Esophagus muscularis mucosa (tissue), 4 donors: Measurements from ENCODE around the gene CYP19A1. TPM values are rescaled to one million over a fixed set of nuclear protein-coding genes. Genes with fewer than 3 reads are reported as not detected.

ENCODE experiments used
- DNase-seq: peaks from one replicate; pipeline ENCODE4 v3.0.0-alpha.2; 2017; ENCODE audit errors: extremely low spot score
- H3K27ac ChIP-seq, 4 donors: fragments of 200-600 bp; sonication (generic); replicated peaks in 1 of 4; 1 replicate in 3 of 4; 2 replicates in 1 of 4; pipeline ENCODE4 v1.5.1; 2016 to 2019; ENCODE audit warnings: mild to moderate bottlenecking in 1 of 4
- H3K27me3 ChIP-seq, 4 donors: fragments of 200-600 bp; sonication (generic); one replicate each; pipeline versions ENCODE4 v1.5.1 to v1.6.0; 2016 to 2019
- H3K36me3 ChIP-seq, 4 donors: fragments of 200-600 bp; sonication (generic); one replicate each; pipeline ENCODE4 v1.5.1; 2016 to 2019
- H3K4me1 ChIP-seq, 4 donors: fragments of 200-600 bp; sonication (generic); one replicate each; pipeline ENCODE4 v1.5.1; 2016 to 2019
- H3K4me3 ChIP-seq, 4 donors: fragments of 200-600 bp; sonication (generic); 1 replicate in 2 of 4; 2 replicates in 2 of 4; pipeline ENCODE4 v1.5.1; 2016 to 2019; ENCODE audit warnings: mild to moderate bottlenecking in 4 of 4, moderate library complexity in 1 of 4
- H3K9me3 ChIP-seq, 4 donors: fragments of 200-600 bp; sonication (generic); 1 replicate in 3 of 4; 2 replicates in 1 of 4; pipeline ENCODE4 v1.5.1; 2016 to 2019
- CTCF ChIP-seq, 3 experiments: fragments of 200-600 bp in 2 of 3; fragments of 450-650 bp in 1 of 3; sonication (generic) in 2 of 3; IDR thresholded peaks; one replicate each; pipeline ENCODE4 v1.5.1; 2017 to 2019; ENCODE audit warnings: antibody characterized with exemption in 3 of 3, mild to moderate bottlenecking in 2 of 3, moderate library complexity in 1 of 3
- EP300 ChIP-seq: sonication (generic); formaldehyde crosslinking; IDR thresholded peaks from one replicate; pipeline ENCODE4 v1.6.1; 2017; ENCODE audit warnings: antibody characterized with exemption
- POLR2A ChIP-seq: fragments of 450-650 bp; IDR thresholded peaks from one replicate; pipeline ENCODE4 v1.6.1; 2017; ENCODE audit warnings: antibody characterized with exemption, moderate library complexity, mild to moderate bottlenecking, low read depth
- POLR2AphosphoS5 ChIP-seq, 2 donors: sonication (generic); formaldehyde crosslinking; IDR thresholded peaks; one replicate each; pipeline ENCODE4 v1.6.1; 2017; ENCODE audit warnings: antibody characterized with exemption in 2 of 2
- WGBS: methylation state at CpG from one replicate; pipeline ENCODE4 v1.1.5; 2018; 5-methylcytosine and 5-hydroxymethylcytosine counted together
- intact Hi-C: fragments of 100-400 bp; cut with DNase I; formaldehyde crosslinking; loops from one replicate; pipeline ENCODE4 v1.15.1; 2023
- total RNA-seq, 4 donors: library from RNA; depleted of rRNA; stranded (reverse); fragments of >200 nt; gene quantifications; one replicate each; pipeline versions ENCODE4 v1.1.0 to v1.2.1, GENCODE V29; 2016

The CYP19A1 gene
- total RNA-seq, 4 donors from 2014 or later = 1.5 to 3.5 (median 2.1) TPM; not detected in 1

- Histone ChIP-seq H3K27ac (no peak overlapping the region), H3K36me3 (no peaks in the 10 kb centered on the region), H3K4me3 (no peak overlapping the region), H3K9me3 (no peaks in the 10 kb centered on the region), H3K4me1 (peaks cover 3 to 8% (median 6%) of the 10 kb centered on the region in 4 donors), H3K27me3 (peaks cover 0 to 20% (median 0%) of the 10 kb centered on the region in 4 donors)
- WGBS = 64% methylated on average over 3 of the region's 3 CpGs
- intact Hi-C loops = no loop called here
- no peak for DNase-seq
- TF ChIP-seq EP300 = no peak
- no peak for TF ChIP-seq CTCF (IDR thresholded peaks at IDR 0.05)
- no peak for TF ChIP-seq POLR2AphosphoS5 (IDR thresholded peaks at IDR 0.05)
- no peak for TF ChIP-seq POLR2A
Observed at GRCh38 chr15:51195459-51195858, 142.9 kb downstream of the CYP19A1 start.

- 44% methylated on average over 2 of the region's 2 CpGs for WGBS
- peaks cover 11 to 16% (median 13%) of the 10 kb centered on the region in 4 donors for H3K4me1 ChIP-seq
- peaks cover 0 to 20% (median 0%) of the 10 kb centered on the region in 4 donors for H3K27me3 ChIP-seq
- H3K4me3 ChIP-seq = no peak overlapping the region
- TF ChIP-seq POLR2A (no peak), CTCF (IDR thresholded peaks at IDR 0.05) (no peak), EP300 (no peak), POLR2AphosphoS5 (IDR thresholded peaks at IDR 0.05) (no peak)
- no peaks in the 10 kb centered on the region for H3K36me3 ChIP-seq
- H3K9me3 ChIP-seq = no peaks in the 10 kb centered on the region
- no peak for DNase-seq
- intact Hi-C loops = loop anchor here (2.0 kb wide), 1 partner anchor 31 kb away; no protein-coding TSS in a partner anchor
- no peak overlapping the region for H3K27ac ChIP-seq
Observed at GRCh38 chr15:51193979-51194378, 144.4 kb downstream of the CYP19A1 start.

GRCh38 chr15:51193526-51193925 lies 144.9 kb downstream of the CYP19A1 start:
- peaks cover 11 to 16% (median 13%) of the 10 kb centered on the region in 4 donors for H3K4me1 ChIP-seq
- intact Hi-C loops = loop anchor here (2.0 kb wide), 1 partner anchor 31 kb away; no protein-coding TSS in a partner anchor
- H3K9me3 ChIP-seq = no peaks in the 10 kb centered on the region
- no peak for TF ChIP-seq EP300
- no peaks in the 10 kb centered on the region for H3K36me3 ChIP-seq
- 55% methylated on average over 6 of the region's 6 CpGs for WGBS
- H3K27ac ChIP-seq = no peak overlapping the region
- H3K27me3 ChIP-seq = peaks cover 0 to 20% (median 0%) of the 10 kb centered on the region in 4 donors
- H3K4me3 ChIP-seq = no peak overlapping the region
- DNase-seq = no peak

- peak; percentile 96 for DNase-seq
- no peaks in the 10 kb centered on the region for H3K9me3 ChIP-seq
- 32% methylated on average over 13 of the region's 14 CpGs for WGBS
- intact Hi-C loops = loop anchor here (2.0 kb wide), 1 partner anchor 30 kb away; no protein-coding TSS in a partner anchor
- no peak overlapping the region for H3K4me3 ChIP-seq
- H3K36me3 ChIP-seq = no peaks in the 10 kb centered on the region
- TF ChIP-seq EP300 (no peak), CTCF (IDR thresholded peaks at IDR 0.05) (peak; percentile 94 to 97 (median 96)), POLR2AphosphoS5 (IDR thresholded peaks at IDR 0.05) (peak in 1 of 2 donors; percentile 35), POLR2A (no peak)
- H3K27me3 ChIP-seq = peaks cover 0 to 20% (median 0%) of the 10 kb centered on the region in 4 donors
- no peak overlapping the region for H3K27ac ChIP-seq
- peaks cover 11 to 16% (median 13%) of the 10 kb centered on the region in 4 donors for H3K4me1 ChIP-seq
Observed at GRCh38 chr15:51192521-51193280, 145.7 kb downstream of the CYP19A1 start.

GRCh38 chr15:51191766-51192165 lies 146.6 kb downstream of the CYP19A1 start:
- intact Hi-C loops = loop anchor here (2.0 kb wide), 1 partner anchor 29 kb away; no protein-coding TSS in a partner anchor
- no peaks in the 10 kb centered on the region for H3K9me3 ChIP-seq
- no peak overlapping the region for H3K4me3 ChIP-seq
- 75% methylated on average over 8 of the region's 9 CpGs for WGBS
- peaks cover 0 to 17% (median 0%) of the 10 kb centered on the region in 4 donors for H3K27me3 ChIP-seq
- H3K27ac ChIP-seq = no peak overlapping the region
- H3K36me3 ChIP-seq = no peaks in the 10 kb centered on the region
- no peak for DNase-seq
- peaks cover 11 to 16% (median 13%) of the 10 kb centered on the region in 4 donors for H3K4me1 ChIP-seq
- TF ChIP-seq EP300 (no peak), POLR2A (no peak), POLR2AphosphoS5 (IDR thresholded peaks at IDR 0.05) (no peak), CTCF (IDR thresholded peaks at IDR 0.05) (no peak)
